Measurements from ENCODE around the gene PCGF1.

The PCGF1 gene

GRCh38 chr2:74536166-74536950, 28.9 kb upstream of the PCGF1 start:
- no peak for DNase-seq (ENCODE audit: low read depth)

GRCh38 chr2:74535440-74535965, 28.0 kb upstream of the PCGF1 start:
- no peak for DNase-seq (ENCODE audit: low read depth)

GRCh38 chr2:74534411-74534810, 26.9 kb upstream of the PCGF1 start:
- DNase-seq (ENCODE audit: low read depth), result no peak

DNA sequence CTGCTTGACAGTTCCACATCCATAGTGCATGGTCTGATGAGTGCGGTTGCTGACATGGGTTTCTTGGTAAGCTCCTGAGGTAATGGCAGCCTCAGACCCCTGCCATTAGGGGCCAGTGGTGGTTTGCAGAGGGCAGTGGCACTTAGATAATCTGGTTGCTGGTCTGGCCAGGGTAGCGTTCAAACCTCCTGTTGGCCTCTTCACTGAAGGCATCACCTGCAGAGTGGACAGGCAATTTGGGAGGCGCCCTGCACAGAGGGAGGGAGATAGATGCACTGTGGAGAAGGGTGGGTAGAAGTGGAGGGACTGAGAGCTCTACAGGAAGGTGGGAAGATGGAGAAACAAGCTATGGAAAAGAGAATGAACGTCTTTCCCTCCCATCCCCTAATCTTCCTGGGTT, 26.0 kb upstream of the PCGF1 start:
- no peak for DNase-seq (ENCODE audit: low read depth)

GRCh38 chr2:74532222-74532621, 24.7 kb upstream of the PCGF1 start:
- no peak for DNase-seq (ENCODE audit: low read depth)

- no peak for DNase-seq (ENCODE audit: low read depth)
These were observed 24.2 kb upstream of the PCGF1 start for GRCh38 chr2:74531666-74532065.

DNA sequence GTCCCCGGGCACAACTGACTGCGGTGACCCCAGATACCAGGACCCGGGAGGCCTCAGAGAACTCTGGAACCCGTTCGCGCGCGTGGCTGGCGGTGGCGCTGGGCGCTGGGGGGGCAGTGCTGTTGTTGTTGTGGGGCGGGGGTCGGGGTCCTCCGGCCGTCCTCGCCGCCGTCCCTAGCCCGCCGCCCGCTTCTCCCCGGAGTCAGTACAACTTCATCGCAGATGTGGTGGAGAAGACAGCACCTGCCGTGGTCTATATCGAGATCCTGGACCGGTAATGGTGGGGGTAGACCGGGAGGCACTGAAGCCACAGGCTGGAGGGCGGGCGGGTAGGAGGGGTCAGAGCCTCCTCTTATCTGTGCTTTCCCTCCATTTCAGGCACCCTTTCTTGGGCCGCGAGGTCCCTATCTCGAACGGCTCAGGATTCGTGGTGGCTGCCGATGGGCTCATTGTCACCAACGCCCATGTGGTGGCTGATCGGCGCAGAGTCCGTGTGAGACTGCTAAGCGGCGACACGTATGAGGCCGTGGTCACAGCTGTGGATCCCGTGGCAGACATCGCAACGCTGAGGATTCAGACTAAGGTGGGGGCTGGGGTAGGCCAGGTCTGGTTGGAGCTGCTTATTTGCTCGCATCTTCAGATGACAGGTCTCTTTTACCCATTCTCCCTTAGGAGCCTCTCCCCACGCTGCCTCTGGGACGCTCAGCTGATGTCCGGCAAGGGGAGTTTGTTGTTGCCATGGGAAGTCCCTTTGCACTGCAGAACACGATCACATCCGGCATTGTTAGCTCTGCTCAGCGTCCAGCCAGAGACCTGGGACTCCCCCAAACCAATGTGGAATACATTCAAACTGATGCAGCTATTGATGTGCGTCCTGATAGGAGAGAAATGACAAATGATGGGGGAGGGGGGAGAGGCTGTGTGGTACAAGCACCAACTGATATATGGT, 23.0 kb upstream of the PCGF1 start:
- DNase-seq (ENCODE audit: low read depth), result no peak

- peak; percentile 73 for DNase-seq (ENCODE audit: low read depth)
These were observed 22.1 kb upstream of the PCGF1 start, which contains the start of the genes AUP1 and HTRA2 for GRCh38 chr2:74529357-74530238. AUP1 (minus strand) TSS chr2:74529706; CDS start chr2:74529629, 77 bp downstream. HTRA2 (plus strand) TSS chr2:74529933; CDS start chr2:74530007, 74 bp downstream.

GRCh38 chr2:74528600-74529356, 21.3 kb upstream of the PCGF1 start:
- DNase-seq (ENCODE audit: low read depth), result no peak

DNA sequence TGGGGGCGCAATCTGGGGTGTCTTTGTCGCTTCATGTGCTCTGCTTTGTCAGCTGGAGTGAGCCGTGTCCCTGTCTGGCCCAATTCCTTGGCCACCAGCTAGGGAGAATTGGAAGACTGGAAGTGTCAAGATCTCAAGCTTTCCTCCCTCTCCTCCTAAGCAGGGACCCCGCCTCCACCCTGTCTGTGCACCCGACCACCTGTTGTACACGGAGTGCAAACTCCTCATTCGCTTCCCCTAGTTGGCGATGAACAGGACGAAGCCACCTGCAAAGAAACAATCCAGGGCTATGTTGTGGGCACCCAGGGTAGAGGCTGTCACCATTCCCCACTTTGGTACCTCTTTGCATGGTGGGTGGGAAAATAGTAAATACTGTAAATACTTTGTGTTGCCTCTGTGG, 20.2 kb upstream of the PCGF1 start:
- DNase-seq (ENCODE audit: low read depth), result no peak

- no peak for DNase-seq (ENCODE audit: low read depth)
These were observed 19.2 kb upstream of the PCGF1 start for GRCh38 chr2:74526649-74527230.

- DNase-seq (ENCODE audit: low read depth), result no peak
These were observed 18.5 kb upstream of the PCGF1 start, which contains the start of gene DQX1 for GRCh38 chr2:74525717-74526648. DQX1 (minus strand) TSS chr2:74526231; CDS start chr2:74525729, 502 bp downstream.

GRCh38 chr2:74524955-74525716, 17.6 kb upstream of the PCGF1 start:
- no peak for DNase-seq (ENCODE audit: low read depth)

DNA sequence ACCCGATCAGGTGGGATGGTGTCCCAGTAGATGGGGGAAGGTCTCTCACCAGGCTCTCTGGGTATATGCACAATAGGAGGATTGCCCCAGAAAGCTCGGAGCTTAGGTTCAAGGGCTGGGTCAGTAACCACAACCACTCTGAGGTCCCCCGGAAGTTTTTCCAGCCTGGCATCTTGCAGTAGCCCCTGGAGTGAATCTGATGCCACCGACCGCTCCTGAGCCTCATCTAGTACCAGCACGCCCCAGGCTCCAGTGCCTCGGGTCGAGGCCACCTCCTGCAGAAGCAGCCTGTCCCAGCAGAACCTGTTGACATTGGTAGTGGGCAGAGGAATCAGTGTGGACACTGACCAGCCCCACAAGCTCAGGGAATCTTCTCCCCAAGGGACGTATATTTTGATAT, 16.5 kb upstream of the PCGF1 start:
- no peak for DNase-seq (ENCODE audit: low read depth)

DNA sequence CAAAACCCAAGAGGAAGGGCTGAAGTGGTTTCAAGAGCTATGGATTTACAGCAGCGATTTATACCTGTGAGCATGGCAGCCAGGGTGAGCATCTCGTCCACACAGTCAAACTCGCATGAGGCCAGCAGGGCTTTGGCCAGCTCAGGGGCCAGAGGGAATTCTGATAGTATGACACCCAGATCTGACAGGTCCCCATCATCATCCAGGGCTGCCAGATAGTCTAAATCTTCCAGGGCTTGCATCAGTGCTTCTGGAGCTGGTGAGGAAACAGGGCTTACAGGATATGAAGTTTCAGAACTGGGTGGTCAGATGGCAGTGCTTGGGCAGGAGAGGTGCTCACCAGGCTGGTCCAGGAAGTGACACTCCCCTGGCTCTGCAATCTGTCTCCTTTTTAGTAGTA, 15.0 kb upstream of the PCGF1 start:
- DNase-seq (ENCODE audit: low read depth), result no peak

- no peak for DNase-seq (ENCODE audit: low read depth)
These were observed 9.2 kb upstream of the PCGF1 start for GRCh38 chr2:74516650-74517049.

DNA sequence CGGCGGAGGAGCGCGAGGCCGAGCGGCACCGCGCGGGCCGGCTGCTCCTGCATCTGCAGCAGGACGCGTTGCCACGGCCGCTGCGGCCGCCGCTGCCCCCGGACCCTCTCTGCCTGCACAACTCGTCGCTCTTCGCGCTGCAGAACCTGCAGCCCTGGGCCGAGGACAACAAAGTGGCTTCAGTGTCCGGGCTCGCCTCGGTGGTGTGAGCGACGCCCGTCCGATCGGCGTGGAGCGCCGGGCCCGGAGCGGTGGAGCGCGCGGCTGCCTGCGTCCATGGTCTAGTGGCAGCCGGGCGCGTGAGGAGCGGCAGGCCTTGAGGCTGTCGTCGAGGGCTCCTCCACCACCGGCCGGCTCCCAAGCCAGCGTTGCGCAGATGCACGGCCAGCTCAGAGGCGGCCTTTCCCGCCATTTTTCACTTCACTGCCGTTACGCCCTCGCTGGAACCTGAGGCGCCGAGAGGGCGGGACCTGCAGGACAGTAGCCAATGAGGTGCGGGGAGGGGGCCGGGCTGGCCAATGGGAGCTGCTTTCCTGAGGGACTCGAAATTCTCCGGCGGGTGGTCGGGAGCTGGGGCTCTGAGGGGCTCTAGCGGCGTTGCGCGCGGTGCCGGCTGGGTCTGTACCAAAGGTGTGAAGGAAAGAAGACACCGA, 8.6 kb upstream of the PCGF1 start:
- peak; percentile 55 for DNase-seq (ENCODE audit: low read depth)

Data from activated T-helper 1 cell treated with Interleukin-2 at 50 U/mL for 16 hours (primary cell).